Activated CD4-positive, alpha-beta memory T cell treated with anti-CD3 and anti-CD28 coated beads, Interleukin-2, amount 10 ng/mL, durations not matched to agents 7 days and 5 days (primary cell): ENCODE results near the gene AMMECR1. TPM values are rescaled to one million over a fixed set of nuclear protein-coding genes. Genes with fewer than 3 reads are reported as not detected.
"Not testable (repeated sequence)": the region's sequence is repeated elsewhere in the genome, so short reads cannot be mapped to it uniquely, and the experiment has no call there.

Experiments used
- CTCF ChIA-PET: fragments of 350-600 bp; sonication (Branson Sonifier 250); formaldehyde crosslinking; loops from one replicate; lab custom pipeline; 2021; ENCODE audit warnings: antibody characterized with exemption, inconsistent platforms; lab: Charles Lee
- POLR2A ChIA-PET: fragments of 350-600 bp; sonication (Branson Sonifier 250); formaldehyde crosslinking; loops from one replicate; lab custom pipeline; 2021; ENCODE audit warnings: antibody characterized with exemption; lab: Charles Lee
- DNase-seq: peaks from one replicate; pipeline ENCODE4 v3.0.0-alpha.2; 2020
- H3K27ac Mint-ChIP-seq: one replicate; pipeline ENCODE4 v1.8.0; 2021; ENCODE audit warnings: mild to moderate bottlenecking, mixed read lengths
- H3K27me3 Mint-ChIP-seq: one replicate; pipeline ENCODE4 v1.8.0; 2021; ENCODE audit warnings: mixed read lengths
- H3K36me3 Mint-ChIP-seq: one replicate; pipeline ENCODE4 v1.8.0; 2021; ENCODE audit warnings: low read depth, mixed read lengths
- H3K4me1 Mint-ChIP-seq: one replicate; pipeline ENCODE4 v1.8.0; 2021; ENCODE audit warnings: mixed read lengths
- H3K4me3 Mint-ChIP-seq: one replicate; pipeline ENCODE4 v1.8.0; 2021; ENCODE audit warnings: mild to moderate bottlenecking, mixed read lengths
- H3K9me3 Mint-ChIP-seq: one replicate; pipeline ENCODE4 v1.8.0; 2021; ENCODE audit warnings: mixed read lengths
- total RNA-seq, 2 experiments: library from RNA; stranded (reverse); gene quantifications; one replicate each; pipeline ENCODE4 v1.2.3, GENCODE V29; 2021

Gene AMMECR1
- total RNA-seq, 2 experiments from 2014 or later, result 12.6 to 12.8 TPM

DNA sequence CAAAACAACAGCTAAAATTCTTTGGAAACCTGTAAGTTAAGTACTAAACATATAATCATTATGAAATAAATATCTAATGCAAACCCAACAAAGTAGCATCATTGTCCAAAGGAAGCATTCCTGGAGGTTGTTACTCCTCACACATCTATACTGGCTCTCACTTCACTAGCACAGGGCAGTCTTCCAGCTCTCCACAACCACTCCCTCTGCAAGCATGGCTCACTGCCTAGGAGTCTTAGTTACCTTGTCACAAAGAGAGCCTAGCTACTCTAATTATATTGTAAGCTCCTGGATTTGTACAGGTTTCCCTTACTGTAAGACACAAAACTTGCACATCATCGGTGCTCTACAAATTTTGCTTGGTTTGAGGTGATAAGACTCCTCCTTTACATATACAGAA, 76.1 kb downstream of the AMMECR1 start:
- Mint-ChIP-seq H3K4me1 (peaks cover 45% of the 10 kb centered on the region), H3K36me3 (peaks cover 26% of the 10 kb centered on the region), H3K9me3 (peaks cover 13% of the 10 kb centered on the region), H3K4me3 (no peak overlapping the region), H3K27me3 (no peaks in the 10 kb centered on the region), H3K27ac (no peak overlapping the region)
- ChIA-PET CTCF (no interaction called here), POLR2A (interaction anchor here (1.6 kb wide), 1 partner anchor 12 kb away, joined by 3 read pairs; no protein-coding TSS in a partner anchor)
- DNase-seq, result no peak

DNA sequence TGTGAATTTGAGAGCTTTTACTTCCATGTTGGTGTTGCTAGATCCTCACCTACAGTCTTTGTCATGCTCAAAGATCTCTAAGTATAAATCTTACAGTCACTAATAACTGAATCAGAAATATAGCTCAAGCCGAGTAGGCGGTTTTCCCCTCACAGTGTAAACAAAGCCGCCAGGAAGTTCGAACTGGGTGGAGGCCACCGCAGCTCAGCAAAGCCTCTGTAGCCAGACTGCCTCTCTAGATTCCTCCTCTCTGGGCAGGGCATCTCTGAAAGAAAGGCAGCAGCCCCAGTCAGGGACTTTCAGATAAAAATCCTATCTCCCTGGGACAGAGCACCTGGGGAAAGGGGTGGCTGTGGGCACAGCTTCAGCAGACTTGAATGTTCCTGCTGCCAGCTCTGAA, 79.6 kb downstream of the AMMECR1 start:
- Mint-ChIP-seq H3K9me3 (peaks cover 13% of the 10 kb centered on the region), H3K4me3 (peak overlapping the region; percentile 30), H3K4me1 (peaks cover 52% of the 10 kb centered on the region), H3K36me3 (peaks cover 38% of the 10 kb centered on the region), H3K27ac (peak overlapping the region; percentile 78)
- H3K27me3 Mint-ChIP-seq, CTCF ChIA-PET: not testable (repeated sequence)
- POLR2A ChIA-PET, result interaction anchor here (1.4 to 2.8 kb wide), 3 partner anchors 9 to 80 kb away, joined by 4 to 18 read pairs (median 15); partner anchors contain the start of gene AMMECR1
- DNase-seq, result peak; percentile 65

- H3K9me3 Mint-ChIP-seq, H3K4me3 Mint-ChIP-seq, DNase-seq, H3K27ac Mint-ChIP-seq, H3K27me3 Mint-ChIP-seq, CTCF ChIA-PET: not testable (repeated sequence)
- H3K36me3 Mint-ChIP-seq, result peaks cover 40% of the 10 kb centered on the region
- peaks cover 44% of the 10 kb centered on the region for H3K4me1 Mint-ChIP-seq
- POLR2A ChIA-PET, result interaction anchor here (2.8 kb wide), 1 partner anchor 86 kb away, joined by 25 read pairs; the partner anchor contains the start of gene AMMECR1
Measured at GRCh38 chrX:110231485-110231884, 86.4 kb downstream of the AMMECR1 start.

DNA sequence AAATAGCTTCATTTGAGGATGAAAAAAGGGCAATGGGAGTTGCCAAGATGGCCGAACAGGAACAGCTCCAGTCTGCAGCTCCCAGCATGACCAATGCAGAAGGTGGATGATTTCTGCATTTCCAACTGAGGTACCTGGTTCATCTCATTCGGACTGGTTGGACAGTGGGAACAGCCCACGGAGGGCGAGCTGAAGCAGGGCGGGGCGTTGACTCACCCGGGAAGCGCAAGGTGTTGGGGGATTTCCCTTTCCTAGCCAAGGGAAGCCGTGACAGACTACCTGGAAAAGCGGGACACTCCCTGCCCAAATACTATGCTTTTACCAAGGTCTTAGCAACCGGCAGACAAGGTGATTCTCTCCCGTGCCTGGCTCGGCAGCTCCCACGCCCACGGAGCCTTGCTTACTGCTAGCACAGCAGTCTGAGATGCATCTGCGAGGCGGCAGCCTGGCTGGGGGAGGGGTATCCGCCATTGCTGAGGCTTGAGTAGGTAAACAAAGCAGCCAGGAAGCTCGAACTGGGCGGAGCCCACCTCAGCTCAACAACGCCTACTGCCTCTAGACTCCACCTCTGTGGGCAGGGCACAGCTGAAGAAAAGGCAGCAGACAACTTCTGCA, 88.3 kb downstream of the AMMECR1 start:
- DNase-seq, result peak; percentile 87
- CTCF ChIA-PET, result interaction anchor here (0.7 to 1.9 kb wide), 5 partner anchors 17 to 178 kb away, joined by 3 to 9 read pairs (median 3); partner anchors contain the start of gene AMMECR1
- H3K4me1 Mint-ChIP-seq, result peaks cover 32% of the 10 kb centered on the region
- peaks cover 36% of the 10 kb centered on the region for H3K36me3 Mint-ChIP-seq
- peak overlapping the region; percentile 78 for H3K27ac Mint-ChIP-seq
- H3K9me3 Mint-ChIP-seq, H3K27me3 Mint-ChIP-seq: not testable (repeated sequence)
- peak overlapping the region; percentile 77 for H3K4me3 Mint-ChIP-seq
- POLR2A ChIA-PET, result interaction anchor here (0.8 to 2.8 kb wide), 6 partner anchors 9 to 87 kb away, joined by 3 to 25 read pairs (median 3); partner anchors contain the start of gene AMMECR1

GRCh38 chrX:110228453-110228852, 89.4 kb downstream of the AMMECR1 start:
- CTCF ChIA-PET, result interaction anchor here (1.7 kb wide), 1 partner anchor 89 kb away, joined by 9 read pairs; the partner anchor contains the start of gene AMMECR1
- no peak overlapping the region for H3K4me3 Mint-ChIP-seq
- H3K27me3 Mint-ChIP-seq, result no peaks in the 10 kb centered on the region
- no peak for DNase-seq
- no peak overlapping the region for H3K27ac Mint-ChIP-seq
- H3K9me3 Mint-ChIP-seq, result no peaks in the 10 kb centered on the region
- POLR2A ChIA-PET, result interaction anchor here (1.2 to 2.4 kb wide), 2 partner anchors 7 to 10 kb away, joined by 3 to 18 read pairs; no protein-coding TSS in a partner anchor
- H3K4me1 Mint-ChIP-seq, result peaks cover 32% of the 10 kb centered on the region
- H3K36me3 Mint-ChIP-seq, result peaks cover 30% of the 10 kb centered on the region

DNA sequence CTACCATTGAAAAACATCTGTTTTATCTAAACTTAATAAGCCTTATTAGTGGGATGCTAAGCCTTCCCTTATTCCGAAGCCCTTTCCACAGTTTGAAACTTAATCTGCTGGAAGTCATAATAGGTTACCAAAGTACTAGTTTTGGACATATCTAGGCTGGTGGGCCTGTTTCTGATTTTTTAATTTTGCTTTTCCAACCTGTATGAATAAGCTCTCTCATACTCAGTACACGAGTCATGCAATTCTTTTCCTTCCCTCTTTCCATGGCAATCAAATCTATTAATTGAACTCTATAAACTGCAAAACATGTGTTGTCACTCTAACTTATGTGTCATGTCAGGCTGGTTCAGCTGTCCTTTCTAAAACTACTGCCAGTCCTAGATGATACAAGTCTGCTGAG, 91.0 kb downstream of the AMMECR1 start:
- DNase-seq, result no peak
- Mint-ChIP-seq H3K4me1 (peaks cover 28% of the 10 kb centered on the region), H3K27ac (no peak overlapping the region), H3K27me3 (no peaks in the 10 kb centered on the region), H3K9me3 (no peaks in the 10 kb centered on the region), H3K36me3 (peaks cover 18% of the 10 kb centered on the region), H3K4me3 (no peak overlapping the region)
- ChIA-PET CTCF (no interaction called here), POLR2A (no interaction called here)

DNA sequence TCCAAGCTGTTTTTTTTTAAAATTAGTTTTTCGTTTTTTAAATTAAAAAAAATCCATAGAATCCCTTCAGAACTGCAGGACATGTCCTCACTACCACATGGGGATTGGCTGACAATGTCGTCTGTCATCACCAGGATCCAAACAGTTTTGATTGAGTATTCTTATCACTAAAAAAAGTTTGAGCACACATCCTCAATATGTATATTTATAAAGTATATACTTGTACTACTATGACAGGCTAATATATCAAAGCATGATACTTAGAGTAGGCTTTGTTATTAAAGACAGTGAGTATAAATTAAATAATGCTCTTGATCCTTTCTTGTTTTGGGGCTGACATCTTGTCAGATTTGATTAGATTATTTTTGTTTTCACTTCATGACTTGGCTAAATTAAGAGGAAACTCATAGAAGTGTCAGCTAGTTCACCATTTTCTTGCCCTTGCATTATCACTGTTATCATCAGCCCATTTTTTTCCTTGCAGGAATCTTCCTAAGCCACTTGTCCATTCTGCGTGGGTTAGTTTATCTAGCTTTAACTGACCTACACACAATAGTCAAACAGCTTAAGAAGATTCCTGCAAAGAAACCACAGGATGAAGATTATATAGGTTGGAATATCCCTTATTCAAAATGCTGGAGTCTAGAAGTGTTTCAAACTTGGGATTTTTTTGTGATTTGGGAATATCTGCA, 92.8 kb downstream of the AMMECR1 start:
- peaks cover 15% of the 10 kb centered on the region for H3K4me1 Mint-ChIP-seq
- H3K4me3 Mint-ChIP-seq, result no peak overlapping the region
- H3K36me3 Mint-ChIP-seq, result peaks cover 7% of the 10 kb centered on the region
- H3K27ac Mint-ChIP-seq, result no peak overlapping the region
- no peak for DNase-seq
- H3K27me3 Mint-ChIP-seq, result no peaks in the 10 kb centered on the region
- ChIA-PET CTCF (no interaction called here), POLR2A (no interaction called here)
- no peaks in the 10 kb centered on the region for H3K9me3 Mint-ChIP-seq

GRCh38 chrX:110222497-110223257, 95.2 kb downstream of the AMMECR1 start:
- ChIA-PET CTCF (no interaction called here), POLR2A (no interaction called here)
- Mint-ChIP-seq H3K9me3 (no peaks in the 10 kb centered on the region), H3K27me3 (no peaks in the 10 kb centered on the region), H3K36me3 (peaks cover 7% of the 10 kb centered on the region), H3K4me1 (peaks cover 6% of the 10 kb centered on the region), H3K27ac (no peak overlapping the region), H3K4me3 (no peak overlapping the region)
- no peak for DNase-seq

DNA sequence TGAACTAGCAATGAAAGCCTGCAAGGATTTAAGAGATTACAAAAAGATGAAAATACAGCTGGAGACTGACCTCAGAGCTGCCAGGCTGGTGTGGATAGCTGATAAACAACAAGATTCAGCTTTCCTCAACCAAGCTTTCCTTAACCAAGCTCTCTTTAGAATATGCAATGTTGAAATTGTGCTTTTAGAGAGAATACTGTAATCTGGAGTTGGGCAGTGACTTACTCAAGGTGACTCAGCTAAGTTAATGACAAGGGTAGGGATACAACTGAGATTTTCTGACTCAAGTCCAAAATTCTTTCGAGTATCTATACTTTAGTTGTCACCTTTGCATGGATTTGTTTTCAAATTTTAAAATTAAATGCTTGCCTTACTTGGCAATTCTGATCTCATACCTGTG, 98.0 kb downstream of the AMMECR1 start:
- peaks cover 10% of the 10 kb centered on the region for H3K36me3 Mint-ChIP-seq
- no peak overlapping the region for H3K4me3 Mint-ChIP-seq
- no peaks in the 10 kb centered on the region for H3K27me3 Mint-ChIP-seq
- no peak for DNase-seq
- ChIA-PET CTCF (interaction anchor here (1.0 kb wide), 1 partner anchor 193 kb away, joined by 3 read pairs; no protein-coding TSS in a partner anchor), POLR2A (no interaction called here)
- peaks cover 11% of the 10 kb centered on the region for H3K4me1 Mint-ChIP-seq
- H3K9me3 Mint-ChIP-seq, result no peaks in the 10 kb centered on the region
- H3K27ac Mint-ChIP-seq, result no peak overlapping the region

DNA sequence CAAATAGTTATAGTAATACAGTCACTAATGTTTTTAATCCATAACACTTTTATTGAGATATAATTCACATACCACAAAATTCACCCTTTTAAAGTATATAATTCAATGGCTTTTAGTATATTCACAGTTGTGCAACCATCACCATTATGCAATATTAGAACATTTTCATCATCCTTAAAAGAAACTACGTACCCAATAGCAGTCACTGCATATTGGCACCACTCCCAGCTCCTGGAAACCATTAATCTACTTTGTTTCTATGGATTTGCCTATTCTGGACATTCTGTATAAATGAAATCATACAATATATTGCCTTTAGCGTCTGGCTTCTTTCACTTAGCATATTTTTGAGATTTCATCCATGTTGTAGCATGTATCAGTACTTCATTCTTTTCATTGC, 99.3 kb downstream of the AMMECR1 start:
- no peak overlapping the region for H3K27ac Mint-ChIP-seq
- POLR2A ChIA-PET, result no interaction called here
- no peak for DNase-seq
- H3K36me3 Mint-ChIP-seq, result peaks cover 14% of the 10 kb centered on the region
- CTCF ChIA-PET, result no interaction called here
- H3K4me3 Mint-ChIP-seq, result no peak overlapping the region
- H3K4me1 Mint-ChIP-seq, result peaks cover 13% of the 10 kb centered on the region
- H3K9me3 Mint-ChIP-seq, result no peaks in the 10 kb centered on the region
- H3K27me3 Mint-ChIP-seq, result no peaks in the 10 kb centered on the region

DNA sequence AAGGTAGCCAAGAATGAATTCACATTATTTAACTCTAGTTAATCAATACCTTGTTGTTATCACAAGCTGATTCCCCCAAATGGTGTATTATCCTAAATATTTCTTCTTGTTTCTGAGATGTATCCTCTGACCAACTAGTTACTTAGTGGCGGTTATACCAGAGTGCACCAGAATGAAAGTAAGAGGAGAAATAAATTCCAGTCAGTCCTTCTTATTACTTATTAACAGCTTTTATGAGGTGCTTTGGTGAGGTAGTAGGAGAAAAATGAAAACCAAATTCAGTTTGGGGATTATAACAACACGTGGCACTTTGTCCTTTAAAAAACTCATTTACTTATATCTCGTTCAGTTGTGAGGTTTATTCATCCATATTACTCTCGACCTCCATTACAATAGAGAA, 101.9 kb downstream of the AMMECR1 start:
- no peak for DNase-seq
- Mint-ChIP-seq H3K36me3 (peaks cover 12% of the 10 kb centered on the region), H3K27ac (no peak overlapping the region), H3K4me3 (no peak overlapping the region), H3K27me3 (no peaks in the 10 kb centered on the region), H3K9me3 (no peaks in the 10 kb centered on the region), H3K4me1 (peaks cover 10% of the 10 kb centered on the region)
- CTCF ChIA-PET, result no interaction called here
- POLR2A ChIA-PET, result interaction anchor here (0.6 kb wide), 1 partner anchor 193 kb away, joined by 5 read pairs; no protein-coding TSS in a partner anchor

GRCh38 chrX:110215411-110215810, 102.5 kb downstream of the AMMECR1 start:
- Mint-ChIP-seq H3K27me3 (no peaks in the 10 kb centered on the region), H3K4me1 (peaks cover 9% of the 10 kb centered on the region), H3K9me3 (no peaks in the 10 kb centered on the region), H3K4me3 (no peak overlapping the region), H3K36me3 (peaks cover 12% of the 10 kb centered on the region), H3K27ac (no peak overlapping the region)
- ChIA-PET POLR2A (no interaction called here), CTCF (no interaction called here)
- DNase-seq, result no peak

DNA sequence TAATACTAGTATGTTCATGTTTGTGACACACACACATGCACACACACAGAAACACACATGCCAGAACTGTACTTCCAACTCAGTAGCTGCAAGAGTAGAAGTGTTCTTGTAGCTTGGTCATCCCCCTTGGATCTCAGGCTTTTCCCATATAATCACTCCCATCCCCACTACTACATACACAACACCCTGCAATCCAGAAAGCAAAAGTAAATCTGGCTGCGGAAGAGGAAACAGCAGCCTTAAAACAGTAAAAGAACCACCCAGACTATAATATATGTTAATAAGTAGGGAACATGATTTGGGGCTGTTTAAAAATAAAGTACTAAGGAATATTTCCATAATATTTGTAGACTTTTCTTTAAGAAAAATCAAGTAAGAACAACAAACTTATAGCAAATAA, 103.2 kb downstream of the AMMECR1 start:
- H3K27me3 Mint-ChIP-seq, result no peaks in the 10 kb centered on the region
- no peaks in the 10 kb centered on the region for H3K9me3 Mint-ChIP-seq
- POLR2A ChIA-PET, result no interaction called here
- H3K27ac Mint-ChIP-seq, result peak overlapping the region; percentile 31
- H3K4me3 Mint-ChIP-seq, result no peak overlapping the region
- DNase-seq, result no peak
- CTCF ChIA-PET, result no interaction called here
- peaks cover 9% of the 10 kb centered on the region for H3K4me1 Mint-ChIP-seq
- H3K36me3 Mint-ChIP-seq, result peaks cover 12% of the 10 kb centered on the region
